ENCODE measurements around the gene MATN1.

- TF ChIP-seq POLR2A (IDR thresholded peaks at IDR 0.05; ENCODE audit: low read length) (no peak), GATA1 (IDR thresholded peaks at IDR 0.05; ENCODE audit: low read depth, low read length) (no peak)
Observed at GRCh38 chr1:30728340-30728739, 5.0 kb upstream of the MATN1 start.
